ENCODE measurements around the gene KIFAP3. TPM values are rescaled to one million over a fixed set of nuclear protein-coding genes. Genes with fewer than 3 reads are reported as not detected.

KIFAP3 gene
- total RNA-seq, 6 donors from 2014 or later, result 10.3 to 47.7 (median 23.9) TPM

DNA sequence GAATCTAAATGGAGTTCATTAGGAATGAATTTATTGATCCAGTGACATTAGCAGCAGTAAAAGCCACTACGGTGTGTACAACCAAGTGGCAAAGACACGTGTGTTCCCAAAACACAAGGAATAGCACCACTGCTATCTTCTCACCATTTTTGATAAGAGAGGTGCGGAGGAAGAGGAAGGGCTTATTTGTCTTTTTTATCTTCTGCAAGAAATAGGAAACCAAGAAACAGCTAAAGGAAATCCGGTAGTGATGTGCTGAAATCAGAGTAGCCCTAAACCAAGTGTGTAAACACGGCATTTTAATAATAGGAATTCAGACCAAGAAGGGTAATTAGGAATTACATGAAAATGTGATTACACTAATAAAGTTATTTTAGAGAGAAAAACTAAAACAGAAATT, 171.7 kb downstream of the KIFAP3 start:
- ATAC-seq (ENCODE audit: low FRiP score in 2 of 2) (no peak), DNase-seq (no peak)
- 37 to 39% methylated on average over 5 of the region's 5 CpGs for WGBS, 2 donors
- no peaks in the 10 kb centered on the region for H3K9me3 ChIP-seq
- H3K4me3 ChIP-seq, result no peak overlapping the region
- H3K27ac ChIP-seq, result no peak overlapping the region
- H3K4me1 ChIP-seq, result no peaks in the 10 kb centered on the region
- H3K36me3 ChIP-seq, result no peaks in the 10 kb centered on the region
- TF ChIP-seq POLR2AphosphoS5 (IDR thresholded peaks at IDR 0.05) (no peak), EP300 (IDR thresholded peaks at IDR 0.05) (no peak), CTCF (IDR thresholded peaks at IDR 0.05) (no peak), POLR2A (IDR thresholded peaks at IDR 0.05) (no peak)
- H3K27me3 ChIP-seq, result no peaks in the 10 kb centered on the region

DNA sequence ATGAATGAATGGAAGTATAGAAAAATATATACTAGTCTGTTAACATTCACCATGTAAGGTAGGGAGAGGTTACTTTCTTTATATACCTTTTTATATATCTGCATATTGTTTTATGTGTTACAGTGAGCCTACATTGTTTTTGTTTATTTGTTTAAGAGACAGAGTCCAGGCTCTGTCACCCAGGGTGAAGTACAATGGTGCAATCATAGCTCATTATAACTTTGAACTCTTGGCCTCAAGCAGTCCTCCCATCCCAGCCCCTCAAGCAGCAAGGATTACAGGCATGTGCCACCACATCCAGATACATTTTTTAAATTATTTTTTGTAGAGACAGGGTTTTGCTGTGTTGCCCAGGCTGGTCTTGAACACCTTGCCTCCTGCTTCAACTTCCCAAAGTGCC, 173.4 kb downstream of the KIFAP3 start:
- ATAC-seq (ENCODE audit: low FRiP score in 2 of 2) (no peak), DNase-seq (no peak)
- Histone ChIP-seq H3K4me1 (no peaks in the 10 kb centered on the region), H3K27ac (no peak overlapping the region), H3K27me3 (no peaks in the 10 kb centered on the region), H3K9me3 (no peaks in the 10 kb centered on the region), H3K36me3 (no peaks in the 10 kb centered on the region), H3K4me3 (no peak overlapping the region)
- TF ChIP-seq CTCF (IDR thresholded peaks at IDR 0.05), result no peak
- TF ChIP-seq POLR2AphosphoS5 (IDR thresholded peaks at IDR 0.05), result no peak
- TF ChIP-seq EP300 (IDR thresholded peaks at IDR 0.05), result no peak
- TF ChIP-seq POLR2A (IDR thresholded peaks at IDR 0.05), result no peak

GRCh38 chr1:169900571-169900970, 173.9 kb downstream of the KIFAP3 start:
- Histone ChIP-seq H3K9me3 (no peaks in the 10 kb centered on the region), H3K27ac (no peak overlapping the region), H3K4me1 (no peaks in the 10 kb centered on the region), H3K4me3 (no peak overlapping the region), H3K36me3 (no peaks in the 10 kb centered on the region), H3K27me3 (no peaks in the 10 kb centered on the region)
- DNase-seq (no peak), ATAC-seq (ENCODE audit: low FRiP score in 2 of 2) (no peak)
- TF ChIP-seq POLR2AphosphoS5 (IDR thresholded peaks at IDR 0.05), result no peak
- TF ChIP-seq POLR2A (IDR thresholded peaks at IDR 0.05), result no peak
- no peak for TF ChIP-seq EP300 (IDR thresholded peaks at IDR 0.05)
- TF ChIP-seq CTCF (IDR thresholded peaks at IDR 0.05), result no peak

- WGBS, 2 donors, result 50 to 64% methylated on average over 4 of the region's 4 CpGs
- peaks cover 0 to 2% (median 0%) of the 10 kb centered on the region in 4 donors for H3K4me1 ChIP-seq
- no peak for DNase-seq
- H3K4me3 ChIP-seq, result no peak overlapping the region
- H3K27me3 ChIP-seq, result no peaks in the 10 kb centered on the region
- ATAC-seq (ENCODE audit: low FRiP score in 2 of 2), result no peak
- TF ChIP-seq POLR2AphosphoS5 (IDR thresholded peaks at IDR 0.05) (no peak), CTCF (IDR thresholded peaks at IDR 0.05) (no peak), POLR2A (IDR thresholded peaks at IDR 0.05) (no peak), EP300 (IDR thresholded peaks at IDR 0.05) (no peak)
- no peak overlapping the region for H3K27ac ChIP-seq
- no peaks in the 10 kb centered on the region for H3K9me3 ChIP-seq
- no peaks in the 10 kb centered on the region for H3K36me3 ChIP-seq
Observed at GRCh38 chr1:169899519-169900217, 174.8 kb downstream of the KIFAP3 start.

GRCh38 chr1:169896013-169896412, 178.5 kb downstream of the KIFAP3 start:
- Histone ChIP-seq H3K9me3 (no peaks in the 10 kb centered on the region), H3K4me3 (no peak overlapping the region), H3K36me3 (no peaks in the 10 kb centered on the region), H3K4me1 (peaks cover 13 to 22% (median 17%) of the 10 kb centered on the region in 4 donors), H3K27ac (no peak overlapping the region), H3K27me3 (no peaks in the 10 kb centered on the region)
- TF ChIP-seq EP300 (IDR thresholded peaks at IDR 0.05) (no peak), POLR2AphosphoS5 (IDR thresholded peaks at IDR 0.05) (no peak), POLR2A (IDR thresholded peaks at IDR 0.05) (no peak), CTCF (IDR thresholded peaks at IDR 0.05) (no peak)
- DNase-seq (no peak), ATAC-seq (ENCODE audit: low FRiP score in 2 of 2) (no peak)
- 76 to 96% methylated on average over 4 of the region's 4 CpGs for WGBS, 2 donors

Data from upper lobe of left lung (tissue), 6 donors.